Measurements from ENCODE around the gene HSPD1. TPM values are rescaled to one million over a fixed set of nuclear protein-coding genes. Genes with fewer than 3 reads are reported as not detected.

Gene HSPD1
- total RNA-seq, 1 experiment from 2014 or later: 877 TPM

GRCh38 chr2:197547163-197547900 lies 47.7 kb upstream of the HSPD1 start:
- H3K4me1 Mint-ChIP-seq (ENCODE audit: low read depth, unreplicated experiment): no peaks in the 10 kb centered on the region
- DNase-seq: no peak
- ChIA-PET CTCF (no interaction called here), POLR2A (no interaction called here)
- peaks cover 61% of the 10 kb centered on the region for H3K36me3 Mint-ChIP-seq (ENCODE audit: insufficient read depth, unreplicated experiment)
- Histone ChIP-seq H3K9me3 (no peaks in the 10 kb centered on the region), H3K27me3 (replicated peaks; ENCODE audit: control insufficient read depth, insufficient read depth, low read length) (no peaks in the 10 kb centered on the region), H3K36me3 (ENCODE audit: control insufficient read depth, insufficient read depth, low read length) (no peaks in the 10 kb centered on the region), H3K4me1 (no peaks in the 10 kb centered on the region), H3K4me3 (ENCODE audit: low read depth, low read length) (no peak overlapping the region)
- intact Hi-C loops (cut with micrococcal nuclease; ENCODE audit: unreplicated experiment): no loop called here
- H3K27ac Mint-ChIP-seq (ENCODE audit: unreplicated experiment): no peak overlapping the region
- H3K9me3 Mint-ChIP-seq (ENCODE audit: unreplicated experiment): no peaks in the 10 kb centered on the region
- TF ChIP-seq, protein P1, sequence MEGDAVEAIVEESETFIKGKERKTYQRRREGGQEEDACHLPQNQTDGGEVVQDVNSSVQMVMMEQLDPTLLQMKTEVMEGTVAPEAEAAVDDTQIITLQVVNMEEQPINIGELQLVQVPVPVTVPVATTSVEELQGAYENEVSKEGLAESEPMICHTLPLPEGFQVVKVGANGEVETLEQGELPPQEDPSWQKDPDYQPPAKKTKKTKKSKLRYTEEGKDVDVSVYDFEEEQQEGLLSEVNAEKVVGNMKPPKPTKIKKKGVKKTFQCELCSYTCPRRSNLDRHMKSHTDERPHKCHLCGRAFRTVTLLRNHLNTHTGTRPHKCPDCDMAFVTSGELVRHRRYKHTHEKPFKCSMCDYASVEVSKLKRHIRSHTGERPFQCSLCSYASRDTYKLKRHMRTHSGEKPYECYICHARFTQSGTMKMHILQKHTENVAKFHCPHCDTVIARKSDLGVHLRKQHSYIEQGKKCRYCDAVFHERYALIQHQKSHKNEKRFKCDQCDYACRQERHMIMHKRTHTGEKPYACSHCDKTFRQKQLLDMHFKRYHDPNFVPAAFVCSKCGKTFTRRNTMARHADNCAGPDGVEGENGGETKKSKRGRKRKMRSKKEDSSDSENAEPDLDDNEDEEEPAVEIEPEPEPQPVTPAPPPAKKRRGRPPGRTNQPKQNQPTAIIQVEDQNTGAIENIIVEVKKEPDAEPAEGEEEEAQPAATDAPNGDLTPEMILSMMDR (IDR thresholded peaks at IDR 0.05; ENCODE audit: insufficient read depth in 1 of 2, low read depth in 1 of 2, low read length in 1 of 2, severe bottlenecking in 1 of 2, unreplicated experiment in 1 of 2): no peak
- BruUV-seq (replicated peaks): no TSS peak
- no peaks in the 10 kb centered on the region for H3K27me3 Mint-ChIP-seq (ENCODE audit: insufficient read depth, unreplicated experiment)
- no peak overlapping the region for H3K4me3 Mint-ChIP-seq (ENCODE audit: unreplicated experiment)

DNA sequence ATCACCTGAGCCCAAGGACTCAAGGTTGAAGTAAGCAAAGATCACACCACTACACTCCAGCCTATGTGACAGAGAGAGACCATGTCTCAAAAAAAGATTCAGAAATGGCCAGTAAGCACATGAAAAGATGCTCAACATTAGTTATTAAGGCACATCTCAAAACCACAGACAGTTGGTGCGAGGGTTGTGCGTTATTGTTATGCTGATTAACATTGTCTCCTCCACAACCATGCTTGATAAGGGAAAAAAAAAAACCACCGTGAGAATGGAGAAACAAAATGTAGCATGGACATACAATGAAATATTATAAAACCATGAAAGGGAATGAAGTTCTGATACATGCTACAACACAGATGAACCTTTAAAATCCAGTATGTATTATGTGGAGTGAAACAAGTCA lies 43.6 kb upstream of the HSPD1 start:
- H3K9me3 Mint-ChIP-seq (ENCODE audit: unreplicated experiment): no peaks in the 10 kb centered on the region
- no peak overlapping the region for H3K4me3 Mint-ChIP-seq (ENCODE audit: unreplicated experiment)
- H3K4me1 ChIP-seq: no peaks in the 10 kb centered on the region
- H3K27me3 Mint-ChIP-seq (ENCODE audit: insufficient read depth, unreplicated experiment): no peaks in the 10 kb centered on the region
- ChIA-PET CTCF (no interaction called here), POLR2A (no interaction called here)
- H3K27ac Mint-ChIP-seq (ENCODE audit: unreplicated experiment): no peak overlapping the region
- no TSS peak for BruUV-seq (replicated peaks)
- H3K4me1 Mint-ChIP-seq (ENCODE audit: low read depth, unreplicated experiment): no peaks in the 10 kb centered on the region
- no peaks in the 10 kb centered on the region for H3K27me3 ChIP-seq (replicated peaks; ENCODE audit: control insufficient read depth, insufficient read depth, low read length)
- no peak overlapping the region for H3K4me3 ChIP-seq (ENCODE audit: low read depth, low read length)
- TF ChIP-seq, protein P1 (IDR thresholded peaks at IDR 0.05; ENCODE audit: insufficient read depth in 1 of 2, low read depth in 1 of 2, low read length in 1 of 2, severe bottlenecking in 1 of 2, unreplicated experiment in 1 of 2): no peak
- no peak for DNase-seq
- intact Hi-C loops (cut with micrococcal nuclease; ENCODE audit: unreplicated experiment): no loop called here
- no peaks in the 10 kb centered on the region for H3K9me3 ChIP-seq
- H3K36me3 ChIP-seq (ENCODE audit: control insufficient read depth, insufficient read depth, low read length): no peaks in the 10 kb centered on the region
- H3K36me3 Mint-ChIP-seq (ENCODE audit: insufficient read depth, unreplicated experiment): peaks cover 72% of the 10 kb centered on the region

DNA sequence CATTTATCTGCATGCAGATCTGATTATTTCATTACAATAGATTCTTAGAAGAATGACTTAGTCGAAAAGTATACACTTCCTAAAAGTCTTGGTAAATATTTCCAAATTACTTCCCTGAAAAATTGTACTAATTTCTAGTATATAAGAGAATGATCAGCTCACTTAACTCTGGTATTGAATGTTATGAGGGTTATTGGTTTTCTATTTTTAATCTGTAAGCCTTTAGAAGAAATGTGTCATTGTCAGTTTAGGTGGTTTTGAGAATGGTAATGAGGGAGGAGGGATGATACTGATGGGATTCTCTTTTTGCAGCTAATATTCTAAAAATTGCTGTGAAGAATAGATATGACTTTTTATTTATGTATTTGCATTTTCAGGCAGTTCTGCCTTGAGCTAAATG lies 40.1 kb upstream of the HSPD1 start:
- Mint-ChIP-seq H3K4me1 (ENCODE audit: low read depth, unreplicated experiment) (no peaks in the 10 kb centered on the region), H3K36me3 (ENCODE audit: insufficient read depth, unreplicated experiment) (peaks cover 81% of the 10 kb centered on the region), H3K27ac (ENCODE audit: unreplicated experiment) (no peak overlapping the region), H3K27me3 (ENCODE audit: insufficient read depth, unreplicated experiment) (no peaks in the 10 kb centered on the region), H3K9me3 (ENCODE audit: unreplicated experiment) (no peaks in the 10 kb centered on the region), H3K4me3 (ENCODE audit: unreplicated experiment) (no peak overlapping the region)
- DNase-seq: no peak
- no peaks in the 10 kb centered on the region for H3K27me3 ChIP-seq (replicated peaks; ENCODE audit: control insufficient read depth, insufficient read depth, low read length)
- H3K9me3 ChIP-seq: no peaks in the 10 kb centered on the region
- no peaks in the 10 kb centered on the region for H3K4me1 ChIP-seq
- intact Hi-C loops (cut with micrococcal nuclease; ENCODE audit: unreplicated experiment): no loop called here
- POLR2A ChIA-PET: no interaction called here
- BruUV-seq (replicated peaks): no TSS peak
- no peak overlapping the region for H3K4me3 ChIP-seq (ENCODE audit: low read depth, low read length)
- peaks cover 2% of the 10 kb centered on the region; the same call in 1 of the 2 replicates for H3K36me3 ChIP-seq (ENCODE audit: control insufficient read depth, insufficient read depth, low read length)
- CTCF ChIA-PET: no interaction called here
- TF ChIP-seq, protein P1 (IDR thresholded peaks at IDR 0.05; ENCODE audit: insufficient read depth in 1 of 2, low read depth in 1 of 2, low read length in 1 of 2, severe bottlenecking in 1 of 2, unreplicated experiment in 1 of 2): no peak

All from Caco-2 (cell line).